WTC11 (cell line): ENCODE measurements around the gene GNG2. TPM values are rescaled to one million over a fixed set of nuclear protein-coding genes. Genes with fewer than 3 reads are reported as not detected.

Source experiments
- ATAC-seq: fragments of 200-7000 bp; cut with Tn5 transposase; 2 replicates; pipeline ENCODE4 v1.10.0; 2021; ENCODE audit warnings: mild to moderate bottlenecking, moderate library complexity
- CTCF ChIA-PET: fragments of 300-600 bp; sonication (Branson Sonifier 250); formaldehyde crosslinking; loops from one replicate; lab custom pipeline; 2021; ENCODE audit warnings: antibody characterized with exemption; lab: Charles Lee
- POLR2A ChIA-PET: fragments of 350-600 bp; sonication (Branson Sonifier 250); formaldehyde crosslinking; loops from one replicate; lab custom pipeline; 2021; ENCODE audit warnings: antibody characterized with exemption; lab: Charles Lee
- DNase-seq: peaks from one replicate; pipeline ENCODE4 v3.0.0; 2021; ENCODE audit warnings: low spot score
- H3K27ac Mint-ChIP-seq: 2 replicates; pipeline ENCODE4 v1.8.0; 2021; ENCODE audit warnings: mixed read lengths
- H3K27me3 Mint-ChIP-seq: 2 replicates; pipeline ENCODE4 v1.8.0; 2021; ENCODE audit warnings: low read depth, mild to moderate bottlenecking, moderate library complexity, mixed read lengths
- H3K36me3 Mint-ChIP-seq: 2 replicates; pipeline ENCODE4 v1.8.0; 2021; ENCODE audit warnings: mixed read lengths
- H3K4me1 Mint-ChIP-seq: 2 replicates; pipeline ENCODE4 v1.8.0; 2022; ENCODE audit warnings: mixed read lengths
- H3K4me3 Mint-ChIP-seq: 2 replicates; pipeline ENCODE4 v1.8.0; 2021; ENCODE audit warnings: mild to moderate bottlenecking, moderate library complexity, mixed read lengths
- H3K9me3 Mint-ChIP-seq: 2 replicates; pipeline ENCODE4 v1.8.0; 2021; ENCODE audit warnings: mixed read lengths
- ARID4B ChIP-seq: sonication (generic); formaldehyde crosslinking; IDR thresholded peaks from 2 replicates; pipeline ENCODE4 v1.8.0; 2023; ENCODE audit warnings: missing genetic modification reagents, mild to moderate bottlenecking, borderline replicate concordance
- ATF3 ChIP-seq: sonication (generic); formaldehyde crosslinking; conservative IDR thresholded peaks from 2 replicates; pipeline ENCODE4 v1.8.1; 2022; ENCODE audit warnings: mild to moderate bottlenecking, missing genetic modification reagents
- CTCF ChIP-seq: fragments of 200-600 bp; IDR thresholded peaks from 2 replicates; pipeline ENCODE4 v1.8.0; 2022; ENCODE audit warnings: antibody characterized with exemption
- E2F5 ChIP-seq: sonication (generic); formaldehyde crosslinking; IDR thresholded peaks from 2 replicates; pipeline ENCODE4 v1.8.1; 2022; ENCODE audit warnings: mild to moderate bottlenecking, moderate library complexity, missing genetic modification reagents
- FOXP4 ChIP-seq: sonication (generic); formaldehyde crosslinking; IDR thresholded peaks from 2 replicates; pipeline ENCODE4 v1.8.0; 2022; ENCODE audit warnings: mild to moderate bottlenecking, missing genetic modification reagents
- IRF1 ChIP-seq: sonication (generic); formaldehyde crosslinking; IDR thresholded peaks from 2 replicates; pipeline ENCODE4 v1.8.0; 2023; ENCODE audit warnings: missing genetic modification reagents
- PRRX2 ChIP-seq: fragments of 250-450 bp; sonication (Bioruptor Pico); IDR thresholded peaks from 2 replicates; pipeline ENCODE4 v1.8.0; 2021; ENCODE audit warnings: mild to moderate bottlenecking
- SMAD3 ChIP-seq: sonication (generic); formaldehyde crosslinking; IDR thresholded peaks from 2 replicates; pipeline ENCODE4 v1.8.0; 2022; ENCODE audit warnings: missing genetic modification reagents, mild to moderate bottlenecking, borderline replicate concordance
- ZNF263 ChIP-seq: sonication (generic); formaldehyde crosslinking; IDR thresholded peaks from 2 replicates; pipeline ENCODE4 v1.8.1; 2022; ENCODE audit warnings: low read depth, mild to moderate bottlenecking, moderate library complexity, missing genetic modification reagents
- ZNF532 ChIP-seq: fragments of 250-450 bp; sonication (Bioruptor Pico); IDR thresholded peaks from 2 replicates; pipeline ENCODE4 v1.9.0; 2021; ENCODE audit warnings: mild to moderate bottlenecking, borderline replicate concordance
- total RNA-seq: library from RNA; stranded (reverse); gene quantifications from 3 replicates; pipeline ENCODE4 v1.2.3, GENCODE V29; 2021

GNG2 gene
- total RNA-seq, 1 experiment from 2014 or later = 10.7 TPM

GRCh38 chr14:51939755-51940301 lies 79.4 kb downstream of the GNG2 start (continued):
- TF ChIP-seq CTCF = no peak
- TF ChIP-seq ZNF532 (CRISPR knock-in tag) = no peak
- no peak for TF ChIP-seq IRF1
- TF ChIP-seq ARID4B (CRISPR knock-in tag) = no peak
- TF ChIP-seq SMAD3 (CRISPR knock-in tag) = no peak

- TF ChIP-seq PRRX2 (no peak), ZNF263 (CRISPR knock-in tag) (no peak), FOXP4 (no peak), E2F5 (CRISPR knock-in tag) (no peak), ATF3 (CRISPR knock-in tag) (no peak)
- no peaks in the 10 kb centered on the region for H3K27me3 Mint-ChIP-seq
- ATAC-seq (no peak), DNase-seq (no peak)
- CTCF ChIA-PET = no interaction called here
- POLR2A ChIA-PET = no interaction called here
- peaks cover 16% of the 10 kb centered on the region for H3K4me1 Mint-ChIP-seq
- no peaks in the 10 kb centered on the region for H3K36me3 Mint-ChIP-seq
- no peak overlapping the region for H3K4me3 Mint-ChIP-seq
- H3K9me3 Mint-ChIP-seq = peaks cover 19% of the 10 kb centered on the region
- no peak overlapping the region for H3K27ac Mint-ChIP-seq
Measured at GRCh38 chr14:51942971-51943370, 82.6 kb downstream of the GNG2 start.
